Measurements from ENCODE around the gene DRICH1. TPM values are rescaled to one million over a fixed set of nuclear protein-coding genes. Genes with fewer than 3 reads are reported as not detected.

DRICH1 gene
- polyA plus RNA-seq, 1 of the 3 experiments (the other 2 are of a cell fraction), result 0.21 TPM

GRCh38 chr22:23606204-23607131 is 25.7 kb downstream of the DRICH1 start:
- H3K36me3 ChIP-seq (replicated peaks in 1 of 2; ENCODE audit: control insufficient read depth in 1 of 2, insufficient read depth in 2 of 2, low read length in 1 of 2), result no peaks in the 10 kb centered on the region
- no peak for DNase-seq
- no peaks in the 10 kb centered on the region for H3K9me2 ChIP-seq
- WGBS (ENCODE audit: low lambda C conversion rate), result 81% methylated on average over 9 of the region's 20 CpGs
- CTCF ChIA-PET, result interaction anchor here (0.6 to 2.3 kb wide), 3 partner anchors 15 to 67 kb away, joined by 3 to 9 read pairs (median 7); no protein-coding TSS in a partner anchor
- H3K9me3 ChIP-seq, result no peaks in the 10 kb centered on the region
- no peak overlapping the region for H2AFZ ChIP-seq (ENCODE audit: low read depth)
- no peaks in the 10 kb centered on the region for H4K20me1 ChIP-seq (ENCODE audit: insufficient read depth)
- no peaks in the 10 kb centered on the region for H3F3A ChIP-seq (replicated peaks; ENCODE audit: insufficient read depth)
- POLR2A ChIA-PET, result no interaction called here
- H3K4me2 ChIP-seq, result no peak overlapping the region
- TF ChIP-seq JUND (IDR thresholded peaks at IDR 0.05) (no peak), CTCF (IDR thresholded peaks at IDR 0.05) (no peak), ELF1 (IDR thresholded peaks at IDR 0.05) (no peak), MAX (IDR thresholded peaks at IDR 0.05; ENCODE audit: low read depth) (no peak), RXRA (IDR thresholded peaks at IDR 0.05; ENCODE audit: borderline replicate concordance, low read depth) (no peak), RAD21 (IDR thresholded peaks at IDR 0.05; ENCODE audit: low read length) (no peak), RCOR1 (IDR thresholded peaks at IDR 0.05; ENCODE audit: low read length) (no peak), IRF3 (IDR thresholded peaks at IDR 0.05; ENCODE audit: low read depth, low read length) (no peak)
- no peak overlapping the region for H3K4me3 ChIP-seq (ENCODE audit: low read depth in 2 of 2, low read length in 1 of 2)
- H3K27me3 ChIP-seq (ENCODE audit: insufficient read depth), result no peaks in the 10 kb centered on the region
- no peak overlapping the region for H3K9ac ChIP-seq
- peaks cover 0 to 6% of the 10 kb centered on the region in 2 experiments; a peak in 1 of 4 replicates for H3K4me1 ChIP-seq (ENCODE audit: control insufficient read depth in 1 of 2, insufficient read depth in 2 of 2, low read depth in 1 of 2, low read length in 1 of 2)
- no peak overlapping the region for H3K27ac ChIP-seq (ENCODE audit: low read depth in 2 of 2, low read length in 1 of 2)
- H3K79me2 ChIP-seq (ENCODE audit: insufficient read depth), result no peaks in the 10 kb centered on the region

GRCh38 chr22:23604939-23605712 is 27.0 kb downstream of the DRICH1 start:
- no peak for DNase-seq
- H3K27ac ChIP-seq (ENCODE audit: low read depth in 2 of 2, low read length in 1 of 2), result no peak overlapping the region
- no peaks in the 10 kb centered on the region for H3K79me2 ChIP-seq (ENCODE audit: insufficient read depth)
- H3K9me2 ChIP-seq, result no peaks in the 10 kb centered on the region
- H4K20me1 ChIP-seq (ENCODE audit: insufficient read depth), result no peaks in the 10 kb centered on the region
- no peak overlapping the region for H3K4me2 ChIP-seq
- H3K36me3 ChIP-seq (replicated peaks in 1 of 2; ENCODE audit: control insufficient read depth in 1 of 2, insufficient read depth in 2 of 2, low read length in 1 of 2), result no peaks in the 10 kb centered on the region
- ChIA-PET POLR2A (interaction anchor here (0.7 kb wide), 1 partner anchor 27 kb away, joined by 3 read pairs; the partner anchor contains the start of gene DRICH1), CTCF (interaction anchor here (1.7 kb wide), 1 partner anchor 14 kb away, joined by 7 read pairs; no protein-coding TSS in a partner anchor)
- no peak overlapping the region for H3K9ac ChIP-seq
- no peaks in the 10 kb centered on the region for H3F3A ChIP-seq (replicated peaks; ENCODE audit: insufficient read depth)
- H2AFZ ChIP-seq (ENCODE audit: low read depth), result no peak overlapping the region
- H3K4me1 ChIP-seq (ENCODE audit: control insufficient read depth in 1 of 2, insufficient read depth in 2 of 2, low read depth in 1 of 2, low read length in 1 of 2), result peaks cover 0 to 3% of the 10 kb centered on the region in 2 experiments; a peak in 1 of 4 replicates
- no peaks in the 10 kb centered on the region for H3K9me3 ChIP-seq
- no peaks in the 10 kb centered on the region for H3K27me3 ChIP-seq (ENCODE audit: insufficient read depth)
- 55% methylated on average over 7 of the region's 8 CpGs for WGBS (ENCODE audit: low lambda C conversion rate)
- H3K4me3 ChIP-seq (ENCODE audit: low read depth in 2 of 2, low read length in 1 of 2), result no peak overlapping the region
- TF ChIP-seq FOSL2 (IDR thresholded peaks at IDR 0.05; ENCODE audit: borderline replicate concordance, low read depth) (no peak), YY1 (IDR thresholded peaks at IDR 0.05; ENCODE audit: low read depth) (no peak), FOXJ3 (CRISPR knock-in tag; IDR thresholded peaks at IDR 0.05) (no peak), POLR2AphosphoS5 (IDR thresholded peaks at IDR 0.05; ENCODE audit: low read depth, low read length) (no peak), USF1 (IDR thresholded peaks at IDR 0.05; ENCODE audit: borderline replicate concordance, low read depth) (no peak), ZBTB33 (IDR thresholded peaks at IDR 0.05; ENCODE audit: borderline replicate concordance, low read depth) (no peak), FOXM1 (IDR thresholded peaks at IDR 0.05; ENCODE audit: low read depth) (no peak), PBX3 (IDR thresholded peaks at IDR 0.05) (no peak)
